ENCODE measurements around the gene TUBB2B. TPM values are rescaled to one million over a fixed set of nuclear protein-coding genes. Genes with fewer than 3 reads are reported as not detected.
A peak's percentile ranks its signal among the peaks of the same experiment; 100 is the strongest.

TUBB2B gene
- total and polyA plus RNA-seq, 9 of the 15 experiments (the other 6 are each of a cell fraction or from before 2014, with no cell fraction given): 0.11 to 9.7 (median 4.6) TPM

DNA sequence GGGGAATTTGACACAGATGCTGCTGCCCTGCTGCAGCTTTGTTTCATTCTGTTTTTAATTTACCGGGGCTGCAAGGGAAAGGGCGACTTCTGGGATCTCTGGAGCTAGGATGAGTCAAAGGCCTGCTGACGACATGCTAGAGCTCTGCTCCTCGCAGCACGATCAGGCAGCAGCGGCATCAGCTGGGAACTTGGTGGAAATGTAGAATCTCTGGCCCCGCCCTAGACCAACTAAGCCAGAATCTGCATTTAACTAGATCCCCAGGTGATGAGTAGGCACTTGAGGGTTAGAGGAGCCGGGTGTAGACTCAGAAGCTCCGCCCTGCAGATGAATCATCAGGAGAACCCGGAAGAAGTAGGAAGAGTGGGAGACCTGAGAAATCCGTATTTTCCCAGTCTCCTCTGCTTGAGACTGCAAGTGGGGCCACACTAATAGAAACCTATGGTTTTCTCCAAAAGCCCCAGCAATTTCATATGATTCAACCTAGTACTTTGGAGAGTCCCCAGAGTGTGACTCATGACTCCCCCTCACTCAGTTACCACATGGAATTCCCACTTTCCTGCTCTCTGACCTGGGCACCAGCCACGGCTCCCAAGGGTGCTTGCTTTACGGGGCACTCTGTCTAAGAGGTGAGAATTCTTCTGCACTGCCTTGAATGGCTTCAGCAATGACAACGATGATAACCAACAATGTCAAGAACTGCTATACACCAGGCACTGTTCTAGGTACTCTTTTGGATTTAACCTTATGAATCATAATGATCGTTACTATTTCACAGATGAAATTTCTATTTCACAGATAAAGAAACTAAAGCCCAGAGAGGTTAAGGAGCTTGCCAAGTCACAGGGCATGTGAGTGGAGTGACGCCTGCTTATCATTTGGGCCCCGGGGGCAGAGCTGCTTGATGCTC is 18.1 kb downstream of the TUBB2B start (continued):
- TF ChIP-seq RREB1 (CRISPR knock-in tag; IDR thresholded peaks at IDR 0.05): no peak
- no peak for TF ChIP-seq CAMTA2 (CRISPR knock-in tag; conservative IDR thresholded peaks at IDR 0.05)
- peak; percentile 21 for TF ChIP-seq E2F8 (IDR thresholded peaks at IDR 0.05; ENCODE audit: low read depth, partially characterized antibody)
- TF ChIP-seq MTA1 (IDR thresholded peaks at IDR 0.05; ENCODE audit: borderline replicate concordance): peak; percentile 10; the same call in 1 of the 2 replicates
- TF ChIP-seq, protein P1, sequence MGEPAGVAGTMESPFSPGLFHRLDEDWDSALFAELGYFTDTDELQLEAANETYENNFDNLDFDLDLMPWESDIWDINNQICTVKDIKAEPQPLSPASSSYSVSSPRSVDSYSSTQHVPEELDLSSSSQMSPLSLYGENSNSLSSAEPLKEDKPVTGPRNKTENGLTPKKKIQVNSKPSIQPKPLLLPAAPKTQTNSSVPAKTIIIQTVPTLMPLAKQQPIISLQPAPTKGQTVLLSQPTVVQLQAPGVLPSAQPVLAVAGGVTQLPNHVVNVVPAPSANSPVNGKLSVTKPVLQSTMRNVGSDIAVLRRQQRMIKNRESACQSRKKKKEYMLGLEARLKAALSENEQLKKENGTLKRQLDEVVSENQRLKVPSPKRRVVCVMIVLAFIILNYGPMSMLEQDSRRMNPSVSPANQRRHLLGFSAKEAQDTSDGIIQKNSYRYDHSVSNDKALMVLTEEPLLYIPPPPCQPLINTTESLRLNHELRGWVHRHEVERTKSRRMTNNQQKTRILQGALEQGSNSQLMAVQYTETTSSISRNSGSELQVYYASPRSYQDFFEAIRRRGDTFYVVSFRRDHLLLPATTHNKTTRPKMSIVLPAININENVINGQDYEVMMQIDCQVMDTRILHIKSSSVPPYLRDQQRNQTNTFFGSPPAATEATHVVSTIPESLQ (CRISPR knock-in tag; IDR thresholded peaks at IDR 0.05): no peak
- no peak for TF ChIP-seq NFXL1 (CRISPR knock-in tag; IDR thresholded peaks at IDR 0.05)
- no peak for TF ChIP-seq ZNF143 (CRISPR knock-in tag; IDR thresholded peaks at IDR 0.05)
- no peak for TF ChIP-seq IRF1 (CRISPR knock-in tag; IDR thresholded peaks at IDR 0.05; ENCODE audit: borderline replicate concordance)
- TF ChIP-seq, protein P2, sequence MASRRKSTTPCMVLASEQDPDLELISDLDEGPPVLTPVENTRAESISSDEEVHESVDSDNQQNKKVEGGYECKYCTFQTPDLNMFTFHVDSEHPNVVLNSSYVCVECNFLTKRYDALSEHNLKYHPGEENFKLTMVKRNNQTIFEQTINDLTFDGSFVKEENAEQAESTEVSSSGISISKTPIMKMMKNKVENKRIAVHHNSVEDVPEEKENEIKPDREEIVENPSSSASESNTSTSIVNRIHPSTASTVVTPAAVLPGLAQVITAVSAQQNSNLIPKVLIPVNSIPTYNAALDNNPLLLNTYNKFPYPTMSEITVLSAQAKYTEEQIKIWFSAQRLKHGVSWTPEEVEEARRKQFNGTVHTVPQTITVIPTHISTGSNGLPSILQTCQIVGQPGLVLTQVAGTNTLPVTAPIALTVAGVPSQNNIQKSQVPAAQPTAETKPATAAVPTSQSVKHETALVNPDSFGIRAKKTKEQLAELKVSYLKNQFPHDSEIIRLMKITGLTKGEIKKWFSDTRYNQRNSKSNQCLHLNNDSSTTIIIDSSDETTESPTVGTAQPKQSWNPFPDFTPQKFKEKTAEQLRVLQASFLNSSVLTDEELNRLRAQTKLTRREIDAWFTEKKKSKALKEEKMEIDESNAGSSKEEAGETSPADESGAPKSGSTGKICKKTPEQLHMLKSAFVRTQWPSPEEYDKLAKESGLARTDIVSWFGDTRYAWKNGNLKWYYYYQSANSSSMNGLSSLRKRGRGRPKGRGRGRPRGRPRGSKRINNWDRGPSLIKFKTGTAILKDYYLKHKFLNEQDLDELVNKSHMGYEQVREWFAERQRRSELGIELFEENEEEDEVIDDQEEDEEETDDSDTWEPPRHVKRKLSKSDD (conservative IDR thresholded peaks at IDR 0.05; ENCODE audit: low read length): no peak
- TF ChIP-seq MIER1 (IDR thresholded peaks at IDR 0.05; ENCODE audit: low read depth): 0 out of 2 replicates have a peak, but pooled peaks have one; percentile 37
